Stimulated activated CD8-positive, alpha-beta memory T cell treated with anti-CD3 and anti-CD28 coated beads, Interleukin-2, amount 100 ng/mL, for 48 hours (primary cell): ENCODE measurements around the gene RPL28.
A peak's percentile ranks its signal among the peaks of the same experiment; 100 is the strongest.
"Not testable (repeated sequence)": the region's sequence is repeated elsewhere in the genome, so short reads cannot be mapped to it uniquely, and the experiment has no call there.

Source experiments
- DNase-seq, 2 donors: peaks; one replicate each; pipeline ENCODE4 v3.0.0-alpha.2; 2020; ENCODE audit warnings: low read depth in 2 of 2

RPL28 gene

DNA sequence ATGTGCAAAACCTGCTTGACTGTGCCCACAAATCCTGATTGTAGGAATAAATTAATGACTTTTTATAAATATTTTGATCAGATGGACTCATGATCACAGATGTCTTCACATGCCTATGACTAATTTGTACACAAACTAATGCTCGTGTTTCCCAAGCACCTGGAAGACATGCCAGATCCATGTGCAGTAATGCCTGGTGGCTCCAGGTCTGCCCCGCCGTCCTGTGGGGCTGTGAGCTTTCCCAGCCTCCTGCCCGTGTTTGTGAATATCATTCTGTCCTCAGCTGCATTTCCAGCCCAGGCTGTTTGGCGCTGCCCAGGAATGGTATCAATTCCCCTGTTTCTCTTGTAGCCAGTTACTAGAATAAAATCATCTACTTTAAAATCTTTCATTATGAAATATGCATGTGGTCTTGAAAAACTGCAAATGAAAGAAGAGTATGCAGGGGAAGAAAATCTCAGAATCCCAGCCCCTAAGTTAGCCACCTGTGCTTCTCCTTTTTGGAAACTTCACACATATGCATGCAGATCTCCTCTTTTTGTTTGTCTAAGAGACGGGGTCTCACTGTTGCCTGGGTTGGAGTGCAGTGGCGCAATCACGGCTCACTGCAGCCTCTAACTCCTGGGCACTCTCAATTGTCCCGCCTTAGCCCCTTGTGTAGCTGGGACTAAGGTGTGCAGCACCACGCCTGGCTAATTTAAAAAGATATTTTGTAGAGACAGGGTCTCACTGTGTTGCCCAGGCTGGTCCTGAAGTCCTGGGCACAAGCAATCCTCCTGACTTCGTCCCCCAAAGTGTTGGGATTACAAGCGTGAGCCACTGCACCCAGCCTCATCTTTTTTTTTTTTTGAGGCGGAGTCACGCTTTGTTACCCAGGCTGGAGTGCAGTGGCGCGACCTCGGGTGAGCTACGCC is 6.2 kb downstream of the RPL28 start:
- DNase-seq, result no peak

- no peak for DNase-seq
Measured at GRCh38 chr19:55392820-55393761, 7.4 kb downstream of the RPL28 start.

DNA sequence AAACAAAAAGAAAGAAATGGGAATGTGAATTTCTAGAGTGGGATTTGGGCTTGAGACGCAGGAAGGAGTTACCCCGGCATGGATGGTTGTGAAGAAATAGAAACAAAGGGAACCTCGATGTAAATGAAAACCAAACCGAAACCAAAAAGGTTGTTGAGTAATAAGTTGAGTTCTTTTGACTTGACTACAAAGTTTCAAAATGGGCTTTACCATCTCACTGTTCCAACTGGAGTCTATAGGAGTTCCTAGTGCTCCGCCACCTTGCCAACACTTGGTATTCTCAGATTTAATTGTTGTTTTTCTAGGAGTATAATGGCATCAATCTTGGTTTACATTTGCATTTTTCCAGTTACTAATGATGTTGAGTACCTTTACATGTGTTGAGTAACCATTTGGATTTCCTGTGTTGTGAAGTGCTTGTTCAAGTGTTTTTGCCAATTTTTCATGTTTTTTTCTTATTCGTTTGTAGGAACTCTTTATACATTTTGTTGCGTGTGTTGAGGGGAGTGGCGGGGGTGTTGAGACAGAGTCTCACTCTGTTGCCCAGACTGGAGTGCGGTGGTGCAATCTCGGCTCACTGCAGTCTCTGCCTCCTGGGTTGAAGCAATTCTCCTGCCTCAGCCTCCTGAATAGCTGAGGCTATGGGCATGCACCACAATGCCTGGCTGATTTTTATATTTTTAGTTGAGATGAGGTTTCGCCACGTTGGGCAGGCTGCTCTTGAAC is 12.6 kb downstream of the RPL28 start:
- no peak for DNase-seq

GRCh38 chr19:55400281-55401087 is 14.8 kb downstream of the RPL28 start:
- no peak for DNase-seq

DNA sequence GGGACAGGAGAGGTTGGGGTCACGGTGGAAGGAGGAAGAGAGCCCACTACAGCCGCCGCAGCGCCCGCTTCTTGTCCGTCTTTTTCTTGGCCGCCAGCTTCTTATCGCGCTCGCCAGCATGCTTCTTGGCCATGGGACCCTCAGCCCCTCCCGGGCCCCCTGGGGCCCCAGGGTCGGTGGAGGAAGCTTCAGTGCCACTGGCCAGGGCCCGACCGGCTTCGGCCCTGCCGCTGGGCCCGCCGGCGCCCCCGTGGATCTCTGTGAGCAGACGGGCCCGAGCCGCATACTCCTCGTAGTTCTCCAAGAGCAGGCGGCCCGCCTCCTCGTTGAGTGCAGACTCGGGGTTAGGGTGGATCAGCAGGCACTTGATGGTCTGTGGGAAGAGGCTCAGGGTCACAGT is 15.7 kb downstream of the RPL28 start:
- DNase-seq, result not testable (repeated sequence)

DNA sequence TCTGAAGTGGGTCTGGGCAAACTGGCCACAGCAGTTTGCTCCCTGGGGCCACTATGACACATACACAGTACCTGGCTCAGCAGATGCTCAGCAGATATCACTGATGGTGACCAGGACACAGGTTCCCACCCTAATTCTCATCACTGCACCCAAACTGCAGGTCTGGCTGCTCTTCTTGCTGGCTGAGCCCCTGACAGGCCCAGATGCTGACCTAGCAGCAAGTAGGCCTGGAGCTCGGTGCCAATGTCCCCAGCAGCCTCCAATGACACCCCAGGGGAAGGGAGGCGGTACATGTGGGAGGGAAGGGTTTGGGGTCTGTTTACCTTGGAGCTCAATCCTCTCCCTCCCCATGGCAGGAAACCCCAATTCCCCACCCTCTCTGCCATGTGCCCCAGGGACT is 16.8 kb downstream of the RPL28 start:
- DNase-seq, result no peak

DNA sequence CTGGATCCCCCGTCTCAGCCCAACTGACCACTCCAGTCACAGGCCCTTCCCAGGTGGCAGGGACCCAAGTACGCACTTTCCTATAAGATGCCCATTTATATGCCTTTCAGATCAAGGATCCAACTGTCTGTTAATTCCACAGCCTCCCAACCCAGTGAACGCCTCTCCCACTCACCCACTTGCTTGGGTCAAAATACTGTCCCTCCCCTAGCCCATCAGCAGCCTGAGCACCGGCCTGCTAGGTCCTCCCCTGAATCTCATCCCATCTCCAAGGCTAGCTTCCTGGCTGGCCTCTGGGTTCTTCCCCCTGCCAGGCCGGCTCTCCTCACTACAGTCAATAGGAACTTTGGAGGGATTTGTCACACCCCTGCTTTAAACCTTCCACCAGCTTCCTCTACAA is 19.9 kb downstream of the RPL28 start:
- no peak for DNase-seq

GRCh38 chr19:55406091-55406825 is 20.5 kb downstream of the RPL28 start:
- no peak for DNase-seq

GRCh38 chr19:55406826-55407549 is 21.3 kb downstream of the RPL28 start:
- no peak for DNase-seq

- DNase-seq, result not testable (repeated sequence)
Measured at GRCh38 chr19:55407550-55407799, 21.7 kb downstream of the RPL28 start, which contains the start of gene UBE2S. TSS of gene UBE2S (minus strand) at chr19:55407788. CDS start at chr19:55407589, 199 bp downstream.

- DNase-seq, result peak; percentile 94 to 95
Measured at GRCh38 chr19:55407800-55408532, 22.2 kb downstream of the RPL28 start.

DNA sequence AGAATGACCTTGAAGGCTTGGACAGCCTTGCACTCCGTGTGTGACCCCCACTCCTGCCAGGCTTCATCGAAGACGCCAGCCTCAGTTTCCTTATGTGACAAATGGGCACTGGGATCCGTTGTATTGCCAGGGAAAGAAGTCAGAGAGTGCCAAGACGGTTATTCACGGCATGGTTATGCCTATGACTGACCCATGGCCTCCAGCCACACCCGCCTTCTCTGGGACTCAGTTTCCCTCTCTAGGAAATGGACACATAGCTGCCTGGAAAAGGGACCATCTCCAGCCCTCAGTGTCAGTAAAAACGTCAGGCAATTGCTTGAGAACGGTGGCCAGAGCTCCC is 22.8 kb downstream of the RPL28 start:
- DNase-seq, result no peak

DNA sequence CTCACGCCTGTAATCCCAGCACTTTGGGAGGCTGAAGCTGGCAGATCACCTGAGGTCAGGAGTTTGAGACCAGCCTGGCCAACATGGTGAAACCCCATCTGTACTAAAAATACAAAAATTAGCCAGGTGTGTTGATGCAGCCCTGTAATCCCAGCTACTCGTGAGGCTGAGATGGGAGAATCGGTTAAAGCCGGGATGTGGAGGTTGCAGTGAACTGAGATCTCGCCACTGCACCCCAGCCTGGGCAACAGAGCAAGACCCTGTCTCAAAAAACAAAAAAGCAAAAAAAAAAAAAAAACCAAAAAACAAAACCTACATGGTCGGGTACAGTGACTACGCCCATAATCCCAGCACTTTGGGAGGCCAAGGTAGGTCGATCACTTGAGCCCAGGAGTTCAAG is 23.4 kb downstream of the RPL28 start:
- not testable (repeated sequence) for DNase-seq

GRCh38 chr19:55410168-55410567 is 24.4 kb downstream of the RPL28 start:
- no peak for DNase-seq

DNA sequence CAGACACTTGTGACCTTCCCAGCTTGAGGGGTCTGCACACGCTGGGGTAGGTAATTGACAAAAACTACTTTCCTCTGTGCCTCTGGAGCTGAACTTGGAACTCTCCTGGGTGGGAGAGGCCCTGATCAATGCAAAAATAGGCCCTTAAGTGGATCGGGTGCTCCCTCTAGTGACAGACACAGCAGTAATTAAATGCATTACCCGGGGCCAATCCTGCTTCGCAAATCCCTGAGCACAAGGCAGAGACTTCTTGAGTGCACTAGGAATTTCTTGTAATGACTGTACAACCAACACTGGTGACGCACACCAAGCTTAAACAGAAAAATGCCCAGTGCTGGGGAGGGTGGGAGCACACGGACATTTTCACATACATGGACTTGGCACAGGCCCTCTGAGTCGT is 32.5 kb downstream of the RPL28 start:
- no peak for DNase-seq

DNA sequence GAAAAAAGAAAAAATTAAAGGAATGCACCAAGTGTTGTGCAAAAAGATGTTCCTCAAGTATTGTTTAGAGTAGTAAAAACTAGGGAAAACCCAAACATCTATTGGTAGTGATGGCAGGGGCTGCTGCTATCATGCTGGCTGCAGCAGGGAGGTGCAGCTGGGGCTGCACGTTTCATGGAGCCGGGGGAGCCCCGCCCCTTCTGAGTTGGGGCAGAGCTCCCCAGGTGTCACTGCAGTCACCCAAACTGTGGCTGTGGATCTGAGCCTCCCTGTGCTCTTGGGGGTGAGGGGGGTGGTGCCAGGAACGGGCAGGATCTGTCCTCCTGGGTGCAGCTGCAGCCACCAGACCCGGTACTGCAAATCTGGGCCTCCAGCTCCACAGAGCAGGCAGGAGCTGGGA is 33.4 kb downstream of the RPL28 start:
- no peak for DNase-seq

GRCh38 chr19:55419624-55420236 is 34.0 kb downstream of the RPL28 start:
- no peak for DNase-seq

DNA sequence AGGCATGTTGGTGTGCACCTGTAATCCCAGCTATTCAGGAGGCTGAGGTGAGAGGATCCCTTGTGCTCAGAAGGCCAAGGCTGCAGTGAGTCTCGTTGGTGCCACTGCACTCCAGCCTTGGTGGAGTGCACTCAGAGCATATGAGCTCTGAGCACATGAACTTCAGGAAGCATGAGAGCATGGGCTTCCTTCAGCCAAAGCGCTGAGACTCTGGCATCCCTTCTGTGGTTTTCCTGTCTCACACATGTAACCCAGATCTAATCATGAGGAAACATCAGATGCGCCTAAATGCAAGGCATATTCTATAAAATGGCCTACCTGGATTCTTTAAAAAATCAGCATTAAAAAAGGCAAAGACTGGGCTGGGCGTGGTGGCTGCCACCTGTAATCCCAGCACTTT is 35.5 kb downstream of the RPL28 start:
- DNase-seq, result not testable (repeated sequence)
